Measurements from ENCODE around the gene MED8. TPM values are rescaled to one million over a fixed set of nuclear protein-coding genes. Genes with fewer than 3 reads are reported as not detected.

Gene MED8
- total and polyA plus RNA-seq, 9 of the 15 experiments (the other 6 are each of a cell fraction or from before 2014, with no cell fraction given), result 23.0 to 120 (median 56.4) TPM

DNA sequence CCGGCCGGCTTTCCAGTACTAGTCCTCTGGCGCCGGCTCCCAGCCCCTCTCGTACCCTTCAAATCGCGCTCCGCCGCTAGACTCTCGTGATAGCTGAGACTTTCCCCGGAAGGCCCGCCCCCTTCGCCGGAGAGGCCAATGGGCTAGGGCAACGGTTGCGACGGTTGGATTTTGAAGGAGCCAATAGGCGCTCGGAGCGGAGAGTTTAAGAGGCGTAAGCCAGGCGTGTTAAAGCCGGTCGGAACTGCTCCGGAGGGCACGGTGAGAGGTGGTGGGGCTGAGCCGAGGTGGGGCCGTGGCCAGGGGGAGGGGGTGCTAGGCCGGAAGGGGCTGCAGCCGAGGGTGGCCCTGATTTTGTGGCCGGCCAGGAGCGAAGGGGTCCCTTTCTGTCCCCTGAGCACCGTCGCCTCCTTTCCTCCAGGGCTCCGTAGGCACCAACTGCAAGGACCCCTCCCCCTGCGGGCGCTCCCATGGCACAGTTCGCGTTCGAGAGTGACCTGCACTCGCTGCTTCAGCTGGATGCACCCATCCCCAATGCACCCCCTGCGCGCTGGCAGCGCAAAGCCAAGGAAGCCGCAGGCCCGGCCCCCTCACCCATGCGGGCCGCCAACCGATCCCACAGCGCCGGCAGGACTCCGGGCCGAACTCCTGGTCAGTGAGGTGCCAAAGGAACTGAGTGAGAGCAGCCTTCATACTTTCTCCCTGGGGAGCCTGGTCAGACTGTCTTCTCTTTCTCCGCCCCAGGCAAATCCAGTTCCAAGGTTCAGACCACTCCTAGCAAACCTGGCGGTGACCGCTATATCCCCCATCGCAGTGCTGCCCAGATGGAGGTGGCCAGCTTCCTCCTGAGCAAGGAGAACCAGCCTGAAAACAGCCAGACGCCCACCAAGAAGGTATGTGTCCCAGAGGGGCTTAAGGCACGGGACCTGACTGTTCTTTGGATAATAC lies 30.6 kb downstream of the MED8 start, which contains the start of gene CDC20 (continued):
- no peak for TF ChIP-seq GTF2B (IDR thresholded peaks at IDR 0.05; ENCODE audit: extremely low read depth, insufficient read length)
- no peak for TF ChIP-seq ZNF785 (CRISPR knock-in tag; IDR thresholded peaks at IDR 0.05)
- TF ChIP-seq WHSC1 (IDR thresholded peaks at IDR 0.05; ENCODE audit: low read length), result no peak
- TF ChIP-seq ELF2 (CRISPR knock-in tag; IDR thresholded peaks at IDR 0.05), result peak; percentile 31; the same call in 1 of the 2 replicates
- peak; percentile 5; the same call in 1 of the 2 replicates for TF ChIP-seq GTF2F1 (IDR thresholded peaks at IDR 0.05; ENCODE audit: low read depth, low read length)
- TF ChIP-seq DMBX1 (CRISPR knock-in tag; IDR thresholded peaks at IDR 0.05; ENCODE audit: borderline replicate concordance), result no peak
- peak; percentile 92; the same call in 1 of the 2 replicates for TF ChIP-seq ZNF395 (CRISPR knock-in tag; IDR thresholded peaks at IDR 0.05)
- TF ChIP-seq MAFG (tag; conservative IDR thresholded peaks at IDR 0.05), result no peak
- no peak for TF ChIP-seq RBM14 (IDR thresholded peaks at IDR 0.05; ENCODE audit: borderline replicate concordance, insufficient read depth, low read depth, low read length)
- no peak for TF ChIP-seq IRF1 (CRISPR knock-in tag; IDR thresholded peaks at IDR 0.05; ENCODE audit: borderline replicate concordance)
- no peak for TF ChIP-seq POLR2AphosphoS2 (IDR thresholded peaks at IDR 0.05; ENCODE audit: low read length)
- no peak for TF ChIP-seq ZNF764 (CRISPR knock-in tag; IDR thresholded peaks at IDR 0.05; ENCODE audit: low read depth)
- TF ChIP-seq PYGO2 (tag; IDR thresholded peaks at IDR 0.05), result no peak
- TF ChIP-seq NUFIP1 (IDR thresholded peaks at IDR 0.05; ENCODE audit: partially characterized antibody), result no peak
- TF ChIP-seq TCF3 (CRISPR knock-in tag; IDR thresholded peaks at IDR 0.05), result no peak; the same call in 1 of the 2 replicates
- TF ChIP-seq FOXA1 (IDR thresholded peaks at IDR 0.05; ENCODE audit: borderline replicate concordance), result no peak
- TF ChIP-seq ETV5 (CRISPR knock-in tag; IDR thresholded peaks at IDR 0.05; ENCODE audit: low read depth), result no peak; the same call in 1 of the 2 replicates
- peak; percentile 90 for TF ChIP-seq POLR2A (conservative IDR thresholded peaks at IDR 0.05)
- TF ChIP-seq, protein P1, sequence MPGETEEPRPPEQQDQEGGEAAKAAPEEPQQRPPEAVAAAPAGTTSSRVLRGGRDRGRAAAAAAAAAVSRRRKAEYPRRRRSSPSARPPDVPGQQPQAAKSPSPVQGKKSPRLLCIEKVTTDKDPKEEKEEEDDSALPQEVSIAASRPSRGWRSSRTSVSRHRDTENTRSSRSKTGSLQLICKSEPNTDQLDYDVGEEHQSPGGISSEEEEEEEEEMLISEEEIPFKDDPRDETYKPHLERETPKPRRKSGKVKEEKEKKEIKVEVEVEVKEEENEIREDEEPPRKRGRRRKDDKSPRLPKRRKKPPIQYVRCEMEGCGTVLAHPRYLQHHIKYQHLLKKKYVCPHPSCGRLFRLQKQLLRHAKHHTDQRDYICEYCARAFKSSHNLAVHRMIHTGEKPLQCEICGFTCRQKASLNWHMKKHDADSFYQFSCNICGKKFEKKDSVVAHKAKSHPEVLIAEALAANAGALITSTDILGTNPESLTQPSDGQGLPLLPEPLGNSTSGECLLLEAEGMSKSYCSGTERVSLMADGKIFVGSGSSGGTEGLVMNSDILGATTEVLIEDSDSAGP (CRISPR knock-in tag; IDR thresholded peaks at IDR 0.05), result 0 out of 2 replicates have a peak, but pooled peaks have one; percentile 65
- TF ChIP-seq ZNF444 (CRISPR knock-in tag; IDR thresholded peaks at IDR 0.05), result no peak
- TF ChIP-seq RB1 (IDR thresholded peaks at IDR 0.05; ENCODE audit: low read depth), result no peak
- peak; percentile 94 for TF ChIP-seq GABPA (tag; conservative IDR thresholded peaks at IDR 0.05; ENCODE audit: low read depth)
- TF ChIP-seq, protein P2, sequence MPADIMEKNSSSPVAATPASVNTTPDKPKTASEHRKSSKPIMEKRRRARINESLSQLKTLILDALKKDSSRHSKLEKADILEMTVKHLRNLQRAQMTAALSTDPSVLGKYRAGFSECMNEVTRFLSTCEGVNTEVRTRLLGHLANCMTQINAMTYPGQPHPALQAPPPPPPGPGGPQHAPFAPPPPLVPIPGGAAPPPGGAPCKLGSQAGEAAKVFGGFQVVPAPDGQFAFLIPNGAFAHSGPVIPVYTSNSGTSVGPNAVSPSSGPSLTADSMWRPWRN (IDR thresholded peaks at IDR 0.05; ENCODE audit: low read depth), result no peak
